ENCODE data around the gene NACC2. TPM values are rescaled to one million over a fixed set of nuclear protein-coding genes. Genes with fewer than 3 reads are reported as not detected.
A peak's percentile ranks its signal among the peaks of the same experiment; 100 is the strongest.

The NACC2 gene
- total and polyA plus RNA-seq, 9 donors = 6.8 to 11.7 (median 9.3) TPM

DNA sequence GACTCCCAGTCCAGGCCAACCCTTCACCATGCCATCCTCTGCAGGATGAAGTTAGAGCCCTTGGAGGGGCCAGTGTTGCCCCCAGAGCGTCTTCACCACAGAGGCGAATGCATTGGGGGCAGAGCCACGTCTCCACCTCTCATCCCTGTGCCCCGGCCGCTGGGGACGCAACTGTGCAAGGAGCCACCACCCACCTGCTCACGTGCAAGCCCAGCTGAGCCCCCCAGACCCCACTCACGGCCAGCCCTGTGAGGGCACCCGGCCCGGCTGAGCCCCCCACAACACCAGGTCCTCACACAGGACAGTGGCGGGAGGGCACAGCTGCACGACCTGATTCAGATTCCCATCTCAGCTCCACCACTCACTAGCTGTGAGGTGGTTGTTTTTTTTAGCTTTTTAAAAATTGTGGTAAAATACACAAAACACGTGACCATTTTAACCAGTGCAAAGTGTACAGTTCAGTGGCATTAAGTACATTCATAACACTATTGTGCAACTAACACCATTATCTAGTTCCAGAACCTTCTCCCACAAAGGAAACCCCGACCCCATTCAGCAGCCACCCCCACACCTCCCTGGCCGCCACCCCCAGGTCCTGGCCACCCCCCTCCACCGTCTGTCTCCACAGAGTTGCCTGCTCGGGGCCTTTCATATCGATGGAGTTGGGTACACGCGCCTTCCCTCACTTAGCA lies 100.4 kb downstream of the NACC2 start:
- Histone ChIP-seq H3K4me1 (ENCODE audit: control insufficient read depth, insufficient read depth, low read length) (peaks cover 77% of the 10 kb centered on the region), H3K4me3 (ENCODE audit: low read length) (no peak overlapping the region), H3K36me3 (ENCODE audit: control insufficient read depth, insufficient read depth, low read length) (no peaks in the 10 kb centered on the region), H3K9me3 (replicated peaks; ENCODE audit: control insufficient read depth, low read depth, low read length) (no peaks in the 10 kb centered on the region), H3K27ac (ENCODE audit: low read length) (no peak overlapping the region), H3K27me3 (ENCODE audit: control insufficient read depth, insufficient read depth, low read length) (no peaks in the 10 kb centered on the region)
- WGBS (ENCODE audit: insufficient coverage) = 66% methylated on average over 6 of the region's 20 CpGs
- DNase-seq = no peak

DNA sequence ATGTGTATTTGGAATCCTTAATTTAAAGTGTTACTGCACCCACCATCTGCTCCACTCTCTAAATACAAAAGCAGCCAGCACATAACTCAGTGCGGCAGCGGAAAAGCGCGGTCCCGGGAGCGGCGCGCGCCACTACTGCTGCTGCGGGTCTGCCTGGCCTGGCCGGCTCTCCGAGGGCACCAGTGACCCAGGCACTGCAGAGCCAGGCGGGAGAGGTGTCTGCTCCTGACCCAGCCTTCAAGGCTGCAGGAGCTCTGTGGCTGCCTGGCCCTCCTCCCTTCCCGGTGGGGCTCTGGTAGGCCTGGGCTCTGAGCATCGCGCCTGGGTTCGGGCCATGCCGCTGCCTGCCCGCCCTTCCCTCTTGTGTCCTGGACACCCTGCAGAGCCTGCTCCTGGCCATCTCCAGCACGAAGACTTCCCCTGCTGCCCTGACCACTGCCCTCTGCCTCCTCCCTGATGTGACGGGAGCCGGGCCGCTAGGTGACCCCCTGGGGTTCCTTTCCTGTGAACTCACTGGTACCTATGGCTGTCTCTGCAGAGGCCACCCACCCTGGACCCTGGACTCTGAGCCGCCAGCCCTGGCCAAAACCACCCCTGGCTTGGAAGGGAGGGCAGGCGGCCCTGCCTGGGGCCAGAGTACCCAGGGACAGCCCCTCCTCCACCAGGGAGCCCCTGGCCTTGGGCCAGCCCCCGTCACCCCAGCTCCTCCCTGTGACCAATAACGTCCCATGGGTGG lies 101.2 kb downstream of the NACC2 start:
- Histone ChIP-seq H3K36me3 (ENCODE audit: control insufficient read depth, insufficient read depth, low read length) (no peaks in the 10 kb centered on the region), H3K4me1 (ENCODE audit: control insufficient read depth, insufficient read depth, low read length) (peaks cover 78% of the 10 kb centered on the region), H3K27ac (ENCODE audit: low read length) (peak overlapping the region; percentile 99), H3K9me3 (replicated peaks; ENCODE audit: control insufficient read depth, low read depth, low read length) (no peaks in the 10 kb centered on the region), H3K4me3 (ENCODE audit: low read length) (no peak overlapping the region), H3K27me3 (ENCODE audit: control insufficient read depth, insufficient read depth, low read length) (no peaks in the 10 kb centered on the region)
- 77% methylated on average over 27 of the region's 27 CpGs for WGBS (ENCODE audit: insufficient coverage)
- DNase-seq = no peak

DNA sequence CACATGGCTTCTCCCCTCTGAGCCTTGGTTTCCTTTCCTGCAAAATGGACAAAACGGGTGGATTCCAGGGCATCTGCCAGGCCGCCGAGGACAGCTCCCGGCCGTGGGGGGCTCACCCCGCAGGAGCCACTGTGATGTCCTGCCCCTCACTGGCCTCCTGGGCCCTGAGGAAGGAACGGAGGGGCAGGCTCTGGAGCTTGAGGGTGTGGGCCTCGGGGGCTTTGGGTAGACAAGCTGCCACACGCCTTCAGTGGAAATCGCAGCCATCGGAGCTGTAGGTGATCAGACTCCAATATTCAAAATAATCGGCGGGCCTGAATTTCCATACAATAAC lies 101.7 kb downstream of the NACC2 start:
- H3K4me1 ChIP-seq (ENCODE audit: control insufficient read depth, insufficient read depth, low read length) = peaks cover 76% of the 10 kb centered on the region
- H3K27ac ChIP-seq (ENCODE audit: low read length) = peak overlapping the region; percentile 99
- no peaks in the 10 kb centered on the region for H3K36me3 ChIP-seq (ENCODE audit: control insufficient read depth, insufficient read depth, low read length)
- WGBS (ENCODE audit: insufficient coverage) = 19% methylated on average over 4 of the region's 13 CpGs
- no peak for DNase-seq
- H3K27me3 ChIP-seq (ENCODE audit: control insufficient read depth, insufficient read depth, low read length) = no peaks in the 10 kb centered on the region
- H3K9me3 ChIP-seq (replicated peaks; ENCODE audit: control insufficient read depth, low read depth, low read length) = no peaks in the 10 kb centered on the region
- no peak overlapping the region for H3K4me3 ChIP-seq (ENCODE audit: low read length)

DNA sequence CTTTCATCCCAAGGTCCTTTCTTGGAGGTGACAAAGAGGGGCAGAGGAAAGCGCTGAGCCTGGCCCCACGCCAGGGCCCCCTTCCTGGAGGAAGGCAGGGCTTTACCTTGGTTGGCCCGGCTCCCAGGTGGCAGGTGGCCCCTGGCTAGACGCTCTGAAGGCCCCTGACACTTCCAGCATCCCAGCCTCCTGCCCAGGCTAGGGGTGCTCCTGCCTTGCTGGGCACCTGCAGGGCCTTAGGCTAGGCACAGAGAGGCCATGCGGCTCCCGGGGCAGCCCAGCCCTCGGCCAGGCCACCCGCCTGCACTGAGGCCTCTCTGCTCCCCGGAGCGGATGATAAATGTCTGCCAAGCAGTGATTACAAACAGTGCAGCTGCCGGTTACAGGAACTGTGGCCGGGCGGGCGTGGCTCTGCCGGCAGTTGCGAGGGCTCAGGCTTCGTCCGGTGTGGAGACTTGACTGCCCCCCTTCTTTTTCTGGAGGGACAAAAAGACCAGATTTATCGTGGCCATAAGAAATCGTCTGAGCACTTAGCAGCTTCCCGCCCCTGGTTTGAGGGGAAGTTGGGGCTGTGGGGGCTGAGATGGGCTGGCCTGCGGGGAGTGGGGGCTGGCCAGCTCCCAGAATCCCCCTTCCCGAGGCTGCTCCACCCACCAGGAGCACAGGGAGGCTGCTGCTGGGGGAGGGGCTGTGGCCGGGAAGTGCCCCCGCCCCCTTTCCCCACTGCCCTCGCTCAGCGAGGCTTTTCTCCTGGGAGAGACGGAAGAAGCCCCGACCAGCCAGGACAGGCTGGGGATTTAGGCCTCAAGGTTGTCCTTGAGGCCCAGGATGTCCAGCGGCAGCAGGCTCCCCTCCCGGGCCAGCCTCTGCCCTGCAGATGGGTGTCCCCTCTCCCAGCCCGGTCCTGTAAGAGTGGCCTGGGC lies 102.3 kb downstream of the NACC2 start:
- Histone ChIP-seq H3K27ac (ENCODE audit: low read length) (peak overlapping the region; percentile 99), H3K9me3 (replicated peaks; ENCODE audit: control insufficient read depth, low read depth, low read length) (no peaks in the 10 kb centered on the region), H3K36me3 (ENCODE audit: control insufficient read depth, insufficient read depth, low read length) (no peaks in the 10 kb centered on the region), H3K27me3 (ENCODE audit: control insufficient read depth, insufficient read depth, low read length) (no peaks in the 10 kb centered on the region), H3K4me1 (ENCODE audit: control insufficient read depth, insufficient read depth, low read length) (peaks cover 70% of the 10 kb centered on the region), H3K4me3 (ENCODE audit: low read length) (peak overlapping the region; percentile 30)
- peak; percentile 97 for DNase-seq
- WGBS (ENCODE audit: insufficient coverage) = 3% methylated on average over 26 of the region's 32 CpGs

DNA sequence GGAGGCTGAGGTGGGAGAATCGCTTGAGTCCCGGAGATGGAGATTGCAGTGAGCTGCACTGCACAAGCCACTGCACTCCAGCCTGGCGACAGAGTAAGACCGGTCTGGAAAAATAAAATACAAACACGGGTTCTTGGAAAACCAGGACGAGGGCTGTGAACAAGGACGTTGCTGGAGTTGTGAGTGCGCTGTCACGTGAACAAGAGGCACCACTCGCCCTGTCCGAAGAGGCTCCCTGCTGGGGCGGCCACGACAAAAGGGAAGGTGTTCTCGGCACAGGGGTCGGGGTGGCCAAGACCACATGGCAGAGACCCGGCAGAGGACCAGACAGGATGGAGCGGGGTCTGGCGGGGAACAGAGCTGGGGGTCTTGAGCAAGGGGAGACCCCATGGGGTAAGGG lies 103.3 kb downstream of the NACC2 start:
- H3K36me3 ChIP-seq (ENCODE audit: control insufficient read depth, insufficient read depth, low read length) = no peaks in the 10 kb centered on the region
- 65% methylated on average over 15 of the region's 18 CpGs for WGBS (ENCODE audit: insufficient coverage)
- H3K4me1 ChIP-seq (ENCODE audit: control insufficient read depth, insufficient read depth, low read length) = peaks cover 60% of the 10 kb centered on the region
- DNase-seq = no peak
- H3K9me3 ChIP-seq (replicated peaks; ENCODE audit: control insufficient read depth, low read depth, low read length) = no peaks in the 10 kb centered on the region
- no peak overlapping the region for H3K4me3 ChIP-seq (ENCODE audit: low read length)
- peak overlapping the region; percentile 99 for H3K27ac ChIP-seq (ENCODE audit: low read length)
- no peaks in the 10 kb centered on the region for H3K27me3 ChIP-seq (ENCODE audit: control insufficient read depth, insufficient read depth, low read length)

DNA sequence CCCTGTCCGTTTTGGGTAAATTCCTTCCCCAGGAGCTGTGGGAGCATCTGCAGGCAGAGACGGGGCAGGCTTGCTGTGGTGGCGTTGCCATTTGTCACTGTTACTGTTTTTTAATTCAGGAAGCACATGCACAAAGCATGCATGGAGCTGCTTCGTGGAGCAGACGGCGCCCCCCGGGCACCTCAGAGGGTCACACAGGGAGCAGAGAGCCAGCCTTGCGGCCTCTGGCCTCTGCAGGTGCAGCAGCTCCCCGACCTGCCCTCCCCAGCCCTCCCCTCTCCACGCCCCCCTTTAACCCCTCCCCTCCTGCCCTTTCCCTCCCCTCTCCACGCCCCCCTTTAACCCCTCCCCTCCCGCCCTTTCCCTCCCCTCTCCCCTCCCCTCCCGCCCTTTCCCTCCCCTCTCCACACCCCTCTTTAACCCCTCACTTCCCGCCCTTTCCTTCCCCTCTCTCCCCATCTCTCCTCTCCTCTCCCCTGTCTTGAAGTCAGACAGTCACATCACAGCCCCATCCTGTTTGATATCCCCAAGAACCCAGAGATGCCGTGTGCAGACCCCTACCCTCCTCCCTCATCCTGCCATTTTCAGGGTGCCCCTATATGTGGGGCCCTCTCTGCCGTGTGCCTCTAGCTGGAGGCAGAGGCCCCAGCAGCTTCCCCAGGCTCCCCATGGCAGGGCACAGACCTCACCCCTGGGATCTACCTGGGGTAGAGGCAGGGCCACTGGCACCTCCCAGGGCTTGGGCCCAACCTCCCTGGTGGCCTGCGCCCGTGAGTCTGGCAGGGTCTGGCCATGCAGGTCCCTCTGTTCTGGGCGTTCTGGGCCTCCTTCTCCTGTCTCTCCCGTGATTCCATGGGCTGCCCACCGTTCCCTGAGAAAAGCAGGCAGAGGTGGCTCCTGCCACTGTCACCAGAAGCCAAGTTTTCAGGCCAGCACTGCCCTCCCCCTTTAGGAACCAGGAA lies 104.3 kb downstream of the NACC2 start:
- H3K4me1 ChIP-seq (ENCODE audit: control insufficient read depth, insufficient read depth, low read length) = peaks cover 55% of the 10 kb centered on the region
- 30% methylated on average over 12 of the region's 21 CpGs for WGBS (ENCODE audit: insufficient coverage)
- no peak overlapping the region for H3K4me3 ChIP-seq (ENCODE audit: low read length)
- H3K36me3 ChIP-seq (ENCODE audit: control insufficient read depth, insufficient read depth, low read length) = no peaks in the 10 kb centered on the region
- peak overlapping the region; percentile 37 for H3K27ac ChIP-seq (ENCODE audit: low read length)
- peak; percentile 74 for DNase-seq
- H3K27me3 ChIP-seq (ENCODE audit: control insufficient read depth, insufficient read depth, low read length) = no peaks in the 10 kb centered on the region
- H3K9me3 ChIP-seq (replicated peaks; ENCODE audit: control insufficient read depth, low read depth, low read length) = no peaks in the 10 kb centered on the region

DNA sequence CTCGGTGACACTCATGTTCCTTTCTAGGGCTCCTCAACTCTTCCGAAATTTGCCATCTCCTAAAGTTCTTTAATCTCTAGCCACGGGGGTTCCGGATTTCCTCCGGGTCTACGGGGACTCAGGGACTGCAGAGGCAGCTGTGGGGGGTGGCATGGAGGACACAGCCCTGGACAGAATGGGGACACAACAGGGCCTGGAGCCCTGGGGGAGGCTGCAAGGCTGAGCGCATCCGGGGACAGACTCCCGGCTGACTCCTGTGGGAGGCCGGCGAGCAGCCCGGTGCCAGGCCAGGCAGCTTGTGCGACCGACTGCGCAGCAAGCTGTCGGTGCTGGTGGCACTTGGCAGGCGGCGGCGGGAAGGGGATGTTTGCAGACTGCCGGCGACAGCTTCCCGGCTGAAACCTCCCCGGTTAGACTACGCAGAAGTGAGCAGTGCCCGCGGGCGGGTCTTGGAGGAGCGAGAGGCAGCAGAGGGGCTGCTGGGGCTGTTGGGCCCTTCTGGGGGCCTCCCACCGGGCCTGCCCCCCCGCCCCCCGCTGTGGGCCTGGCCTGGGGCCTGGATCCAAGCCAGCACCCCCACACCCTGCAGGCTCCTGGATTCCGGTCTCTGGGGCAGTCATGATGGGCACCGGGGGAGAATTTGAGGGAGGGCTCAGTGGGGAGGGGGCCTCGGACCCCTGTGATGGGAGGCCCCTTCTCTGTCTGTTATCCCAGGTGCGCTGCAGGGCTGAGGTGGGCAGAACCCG lies 105.2 kb downstream of the NACC2 start:
- peaks cover 60% of the 10 kb centered on the region for H3K4me1 ChIP-seq (ENCODE audit: control insufficient read depth, insufficient read depth, low read length)
- H3K9me3 ChIP-seq (replicated peaks; ENCODE audit: control insufficient read depth, low read depth, low read length) = no peaks in the 10 kb centered on the region
- H3K27ac ChIP-seq (ENCODE audit: low read length) = peak overlapping the region; percentile 13
- H3K27me3 ChIP-seq (ENCODE audit: control insufficient read depth, insufficient read depth, low read length) = peaks cover 5% of the 10 kb centered on the region
- no peak overlapping the region for H3K4me3 ChIP-seq (ENCODE audit: low read length)
- 38% methylated on average over 27 of the region's 36 CpGs for WGBS (ENCODE audit: insufficient coverage)
- no peaks in the 10 kb centered on the region for H3K36me3 ChIP-seq (ENCODE audit: control insufficient read depth, insufficient read depth, low read length)
- no peak for DNase-seq

DNA sequence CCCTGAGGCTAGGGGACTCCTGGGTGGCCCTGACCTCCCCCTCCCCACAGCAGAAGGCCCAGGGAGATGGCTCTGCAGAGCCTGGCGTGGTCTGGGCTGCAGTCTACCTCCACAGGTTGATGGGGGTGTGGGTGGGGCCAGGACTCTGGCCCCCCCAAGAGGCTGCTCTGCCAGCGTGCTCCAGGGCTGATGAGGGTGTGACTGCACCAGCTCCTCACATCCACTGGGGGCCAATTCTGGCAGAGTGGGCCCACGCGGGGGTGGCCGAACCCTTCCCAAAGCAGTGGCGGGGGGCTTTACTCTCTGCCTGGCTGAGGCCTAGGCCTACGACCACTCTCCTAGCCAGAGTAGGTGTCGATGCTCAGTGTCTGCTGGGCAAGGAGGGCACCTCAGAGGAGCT lies 105.9 kb downstream of the NACC2 start:
- Histone ChIP-seq H3K4me3 (ENCODE audit: low read length) (no peak overlapping the region), H3K27me3 (ENCODE audit: control insufficient read depth, insufficient read depth, low read length) (peaks cover 13% of the 10 kb centered on the region), H3K36me3 (ENCODE audit: control insufficient read depth, insufficient read depth, low read length) (no peaks in the 10 kb centered on the region), H3K27ac (ENCODE audit: low read length) (no peak overlapping the region), H3K4me1 (ENCODE audit: control insufficient read depth, insufficient read depth, low read length) (peaks cover 63% of the 10 kb centered on the region), H3K9me3 (replicated peaks; ENCODE audit: control insufficient read depth, low read depth, low read length) (no peaks in the 10 kb centered on the region)
- 64% methylated on average over 6 of the region's 8 CpGs for WGBS (ENCODE audit: insufficient coverage)
- no peak for DNase-seq

DNA sequence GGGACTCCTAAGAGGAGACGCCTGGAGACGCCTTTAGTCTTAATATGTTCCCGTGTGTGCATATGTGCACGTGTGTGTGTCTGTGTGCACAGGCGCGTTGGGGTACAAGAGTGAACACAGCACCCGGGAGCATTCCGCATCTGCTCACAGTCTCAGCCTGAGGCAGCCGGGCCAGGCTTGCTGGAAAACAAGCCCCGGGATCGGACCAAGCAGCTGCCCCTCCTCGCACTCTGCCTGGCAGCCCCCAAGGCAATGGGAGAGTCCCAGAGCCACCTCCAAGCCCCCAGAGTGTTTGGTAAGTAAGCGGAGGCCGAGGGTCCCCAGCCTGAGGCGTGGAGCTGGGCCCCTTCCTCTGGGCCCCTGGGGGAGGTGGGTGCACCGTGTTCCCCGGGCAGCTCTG lies 106.6 kb downstream of the NACC2 start:
- Histone ChIP-seq H3K4me3 (ENCODE audit: low read length) (no peak overlapping the region), H3K27ac (ENCODE audit: low read length) (no peak overlapping the region), H3K9me3 (replicated peaks; ENCODE audit: control insufficient read depth, low read depth, low read length) (no peaks in the 10 kb centered on the region), H3K27me3 (ENCODE audit: control insufficient read depth, insufficient read depth, low read length) (peaks cover 18% of the 10 kb centered on the region), H3K36me3 (ENCODE audit: control insufficient read depth, insufficient read depth, low read length) (no peaks in the 10 kb centered on the region), H3K4me1 (ENCODE audit: control insufficient read depth, insufficient read depth, low read length) (peaks cover 59% of the 10 kb centered on the region)
- 73% methylated on average over 14 of the region's 17 CpGs for WGBS (ENCODE audit: insufficient coverage)
- DNase-seq = no peak
